Measurements from ENCODE around the gene MMP14. TPM values are rescaled to one million over a fixed set of nuclear protein-coding genes. Genes with fewer than 3 reads are reported as not detected.
A peak's percentile ranks its signal among the peaks of the same experiment; 100 is the strongest.
"Not testable (repeated sequence)": the region's sequence is repeated elsewhere in the genome, so short reads cannot be mapped to it uniquely, and the experiment has no call there.

Gene MMP14
- total RNA-seq, 2 experiments from 2014 or later = 2.8 to 9.0 TPM

GRCh38 chr14:22791301-22791700 is 45.1 kb upstream of the MMP14 start:
- no peak for DNase-seq (ENCODE audit: low spot score)
- Histone ChIP-seq H3K9me2 (ENCODE audit: insufficient read depth, low read length) (no peaks in the 10 kb centered on the region), H3K27ac (ENCODE audit: low read depth, low read length, poor library complexity, severe bottlenecking) (peak overlapping the region; percentile 90), H4K20me1 (ENCODE audit: insufficient read depth, low read length) (no peaks in the 10 kb centered on the region), H3K4me1 (ENCODE audit: insufficient read depth, low read length, poor library complexity, severe bottlenecking) (peaks cover 72% of the 10 kb centered on the region), H3K4me3 (ENCODE audit: low read depth, low read length, poor library complexity, severe bottlenecking) (peak overlapping the region; percentile 33), H3K9me3 (ENCODE audit: low read length) (0 out of 2 replicates have a peak, but pooled peaks cover 5% of the 10 kb centered on the region), H3K36me3 (ENCODE audit: insufficient read depth, low read length) (peaks cover 51% of the 10 kb centered on the region), H3K4me2 (ENCODE audit: low read length) (peak overlapping the region; percentile 72), H3K79me2 (ENCODE audit: insufficient read depth, low read depth, low read length) (peaks cover 72% of the 10 kb centered on the region), H2AFZ (ENCODE audit: low read length) (peak overlapping the region; percentile 30; the same call in 1 of the 2 replicates)
- POLR2A ChIA-PET = interaction anchor here (0.5 to 1.6 kb wide), 14 partner anchors 8 to 319 kb away, joined by 3 to 14 read pairs (median 5); partner anchors contain the start of genes DAD1 and OXA1L
- TF ChIP-seq CTCF (conservative IDR thresholded peaks at IDR 0.05; ENCODE audit: low read length) (no peak), EZH2phosphoT487 (IDR thresholded peaks at IDR 0.05; ENCODE audit: borderline replicate concordance, low read depth, low read length) (no peak)
- intact Hi-C loops (cut with micrococcal nuclease; ENCODE audit: unreplicated experiment) = loop anchor here (2.0 kb wide), 1 partner anchor 24 kb away; the partner anchor contains the start of gene SLC7A7
- no TSS peak for BruUV-seq (replicated peaks)
- CTCF ChIA-PET (ENCODE audit: unreplicated experiment) = interaction anchor here (0.6 to 0.7 kb wide), 2 partner anchors 127 to 495 kb away, joined by 3 read pairs; no protein-coding TSS in a partner anchor

GRCh38 chr14:22792158-22792557 is 44.2 kb upstream of the MMP14 start:
- Histone ChIP-seq H3K9me2 (ENCODE audit: insufficient read depth, low read length) (no peaks in the 10 kb centered on the region), H4K20me1 (ENCODE audit: insufficient read depth, low read length) (no peaks in the 10 kb centered on the region), H3K4me1 (ENCODE audit: insufficient read depth, low read length, poor library complexity, severe bottlenecking) (peaks cover 75% of the 10 kb centered on the region), H3K4me3 (ENCODE audit: low read depth, low read length, poor library complexity, severe bottlenecking) (no peak overlapping the region), H3K79me2 (ENCODE audit: insufficient read depth, low read depth, low read length) (peaks cover 72% of the 10 kb centered on the region), H3K4me2 (ENCODE audit: low read length) (0 out of 2 replicates have a peak overlapping the region, but pooled peaks have one; percentile 4), H3K27ac (ENCODE audit: low read depth, low read length, poor library complexity, severe bottlenecking) (peak overlapping the region; percentile 90), H2AFZ (ENCODE audit: low read length) (no peak overlapping the region), H3K36me3 (ENCODE audit: insufficient read depth, low read length) (peaks cover 52% of the 10 kb centered on the region), H3K9me3 (ENCODE audit: low read length) (0 out of 2 replicates have a peak, but pooled peaks cover 5% of the 10 kb centered on the region)
- POLR2A ChIA-PET = interaction anchor here (0.6 to 1.4 kb wide), 9 partner anchors 9 to 222 kb away, joined by 3 to 14 read pairs (median 4); partner anchors contain the start of genes DAD1 and OXA1L
- DNase-seq (ENCODE audit: low spot score) = no peak
- no peak for TF ChIP-seq EZH2phosphoT487 (IDR thresholded peaks at IDR 0.05; ENCODE audit: borderline replicate concordance, low read depth, low read length)
- TF ChIP-seq CTCF (conservative IDR thresholded peaks at IDR 0.05; ENCODE audit: low read length) = no peak
- intact Hi-C loops (cut with micrococcal nuclease; ENCODE audit: unreplicated experiment) = no loop called here
- BruUV-seq (replicated peaks) = no TSS peak
- CTCF ChIA-PET (ENCODE audit: unreplicated experiment) = interaction anchor here (0.6 to 0.7 kb wide), 2 partner anchors 9 to 126 kb away, joined by 3 to 4 read pairs; no protein-coding TSS in a partner anchor

GRCh38 chr14:22793550-22793949 is 42.8 kb upstream of the MMP14 start:
- BruUV-seq (replicated peaks); H3K4me3 ChIP-seq (ENCODE audit: low read depth, low read length, poor library complexity, severe bottlenecking); DNase-seq (ENCODE audit: low spot score); H4K20me1 ChIP-seq (ENCODE audit: insufficient read depth, low read length); H3K9me3 ChIP-seq (ENCODE audit: low read length); intact Hi-C loops (cut with micrococcal nuclease; ENCODE audit: unreplicated experiment); H3K9me2 ChIP-seq (ENCODE audit: insufficient read depth, low read length); H2AFZ ChIP-seq (ENCODE audit: low read length); CTCF ChIA-PET (ENCODE audit: unreplicated experiment): not testable (repeated sequence)
- Histone ChIP-seq H3K27ac (ENCODE audit: low read depth, low read length, poor library complexity, severe bottlenecking) (peak overlapping the region; percentile 85), H3K79me2 (ENCODE audit: insufficient read depth, low read depth, low read length) (peaks cover 70% of the 10 kb centered on the region), H3K4me2 (ENCODE audit: low read length) (peak overlapping the region; percentile 69; the same call in 1 of the 2 replicates), H3K4me1 (ENCODE audit: insufficient read depth, low read length, poor library complexity, severe bottlenecking) (peaks cover 87% of the 10 kb centered on the region), H3K36me3 (ENCODE audit: insufficient read depth, low read length) (peaks cover 50% of the 10 kb centered on the region)
- POLR2A ChIA-PET = interaction anchor here (0.7 to 2.7 kb wide), 8 partner anchors 9 to 863 kb away, joined by 3 to 37 read pairs (median 4); partner anchors contain the start of gene SLC7A7
